ENCODE data around the gene ABCC4. TPM values are rescaled to one million over a fixed set of nuclear protein-coding genes. Genes with fewer than 3 reads are reported as not detected.

Gene ABCC4
- total RNA-seq, 2 donors from 2014 or later: 119 to 144 TPM

DNA sequence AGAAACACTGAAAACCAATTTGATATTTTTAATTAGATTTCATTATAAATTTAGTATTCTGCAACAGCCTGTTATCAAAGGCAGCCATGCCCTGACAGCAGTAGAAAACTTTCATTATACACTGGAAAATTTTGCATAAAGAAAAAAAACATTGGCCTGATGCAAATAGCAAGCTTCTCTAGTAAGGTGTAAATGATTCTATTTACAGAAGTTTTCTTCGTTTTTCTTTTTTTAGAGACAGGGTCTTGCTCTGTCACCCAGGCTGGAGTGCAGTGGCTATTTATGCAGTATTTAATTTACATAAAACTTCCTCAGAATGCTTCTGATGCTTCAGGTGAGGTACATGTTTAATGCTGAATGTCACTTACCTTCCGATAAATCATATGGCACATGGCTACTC, 67.0 kb downstream of the ABCC4 start:
- peaks cover 4% of the 10 kb centered on the region for H3K4me1 ChIP-seq (ENCODE audit: control insufficient read depth, insufficient read depth, low read length)
- H3K27me3 ChIP-seq (ENCODE audit: control insufficient read depth, insufficient read depth, low read length, poor library complexity, severe bottlenecking): no peaks in the 10 kb centered on the region
- H3K4me3 Mint-ChIP-seq: no peak overlapping the region
- H3K36me3 Mint-ChIP-seq (ENCODE audit: low read depth): peaks cover 72% of the 10 kb centered on the region
- no peaks in the 10 kb centered on the region for H3K27me3 Mint-ChIP-seq (ENCODE audit: insufficient read depth)
- H3K27ac Mint-ChIP-seq: no peak overlapping the region
- H3K4me3 ChIP-seq (ENCODE audit: low read length): no peak overlapping the region
- H3K27ac ChIP-seq (ENCODE audit: low read depth, low read length): no peak overlapping the region
- TF ChIP-seq, protein P1, sequence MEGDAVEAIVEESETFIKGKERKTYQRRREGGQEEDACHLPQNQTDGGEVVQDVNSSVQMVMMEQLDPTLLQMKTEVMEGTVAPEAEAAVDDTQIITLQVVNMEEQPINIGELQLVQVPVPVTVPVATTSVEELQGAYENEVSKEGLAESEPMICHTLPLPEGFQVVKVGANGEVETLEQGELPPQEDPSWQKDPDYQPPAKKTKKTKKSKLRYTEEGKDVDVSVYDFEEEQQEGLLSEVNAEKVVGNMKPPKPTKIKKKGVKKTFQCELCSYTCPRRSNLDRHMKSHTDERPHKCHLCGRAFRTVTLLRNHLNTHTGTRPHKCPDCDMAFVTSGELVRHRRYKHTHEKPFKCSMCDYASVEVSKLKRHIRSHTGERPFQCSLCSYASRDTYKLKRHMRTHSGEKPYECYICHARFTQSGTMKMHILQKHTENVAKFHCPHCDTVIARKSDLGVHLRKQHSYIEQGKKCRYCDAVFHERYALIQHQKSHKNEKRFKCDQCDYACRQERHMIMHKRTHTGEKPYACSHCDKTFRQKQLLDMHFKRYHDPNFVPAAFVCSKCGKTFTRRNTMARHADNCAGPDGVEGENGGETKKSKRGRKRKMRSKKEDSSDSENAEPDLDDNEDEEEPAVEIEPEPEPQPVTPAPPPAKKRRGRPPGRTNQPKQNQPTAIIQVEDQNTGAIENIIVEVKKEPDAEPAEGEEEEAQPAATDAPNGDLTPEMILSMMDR (conservative IDR thresholded peaks at IDR 0.05): no peak
- WGBS, 2 experiments (ENCODE audit: insufficient coverage in 1 of 2, insufficient read length in 1 of 2): 83 to 88% methylated on average over 1 to 2 of the region's 2 CpGs
- H3K36me3 ChIP-seq (ENCODE audit: control insufficient read depth, insufficient read depth, low read length): peaks cover 49% of the 10 kb centered on the region
- no peak overlapping the region for H3K9ac ChIP-seq (ENCODE audit: extremely low read depth, low read length, poor library complexity, severe bottlenecking)
- no peak for DNase-seq
- peaks cover 18% of the 10 kb centered on the region for H3K4me1 Mint-ChIP-seq
- no peaks in the 10 kb centered on the region for H3K9me3 Mint-ChIP-seq
- H3K9me3 ChIP-seq (ENCODE audit: control insufficient read depth, low read length): no peaks in the 10 kb centered on the region

DNA sequence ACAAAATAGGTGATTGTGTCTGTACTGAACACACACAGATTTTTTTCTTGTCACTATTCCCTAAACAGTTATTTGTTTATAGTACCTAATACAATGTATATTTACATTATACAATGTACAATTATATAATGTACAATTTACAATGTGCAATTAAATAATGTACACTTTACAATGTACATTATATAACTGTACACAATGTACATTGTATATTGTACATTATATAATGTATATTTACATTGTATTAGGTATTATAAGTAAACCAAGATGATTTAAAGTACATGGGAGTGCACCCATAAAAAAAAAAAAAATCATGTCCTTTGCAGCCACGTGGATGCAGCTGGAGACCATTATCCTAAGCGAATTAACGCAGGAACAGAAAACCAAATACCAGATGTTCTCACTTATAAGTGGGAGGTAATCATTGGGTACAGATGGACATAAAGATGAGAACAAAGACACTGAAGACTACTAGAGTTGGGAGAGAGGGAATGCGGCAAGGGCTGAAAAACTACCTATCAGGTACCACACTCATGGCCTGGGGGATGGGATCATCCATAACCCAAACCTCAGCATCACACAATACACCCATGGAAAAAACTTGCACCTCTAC, 68.1 kb downstream of the ABCC4 start:
- no peak overlapping the region for H3K27ac Mint-ChIP-seq
- H3K36me3 Mint-ChIP-seq (ENCODE audit: low read depth): peaks cover 70% of the 10 kb centered on the region
- no peaks in the 10 kb centered on the region for H3K9me3 ChIP-seq (ENCODE audit: control insufficient read depth, low read length)
- H3K27me3 Mint-ChIP-seq (ENCODE audit: insufficient read depth): no peaks in the 10 kb centered on the region
- H3K27ac ChIP-seq (ENCODE audit: low read depth, low read length): no peak overlapping the region
- H3K9ac ChIP-seq (ENCODE audit: extremely low read depth, low read length, poor library complexity, severe bottlenecking): no peak overlapping the region
- peaks cover 18% of the 10 kb centered on the region for H3K4me1 Mint-ChIP-seq
- no peaks in the 10 kb centered on the region for H3K27me3 ChIP-seq (ENCODE audit: control insufficient read depth, insufficient read depth, low read length, poor library complexity, severe bottlenecking)
- TF ChIP-seq, protein P1 (conservative IDR thresholded peaks at IDR 0.05): no peak
- peaks cover 42% of the 10 kb centered on the region for H3K36me3 ChIP-seq (ENCODE audit: control insufficient read depth, insufficient read depth, low read length)
- H3K4me3 Mint-ChIP-seq: no peak overlapping the region
- H3K4me3 ChIP-seq (ENCODE audit: low read length): no peak overlapping the region
- no peak for DNase-seq
- H3K9me3 Mint-ChIP-seq: no peaks in the 10 kb centered on the region
- WGBS, 2 experiments (ENCODE audit: insufficient coverage in 1 of 2, insufficient read length in 1 of 2): 93 to 100% methylated on average over 3 of the region's 4 CpGs
- peaks cover 4% of the 10 kb centered on the region for H3K4me1 ChIP-seq (ENCODE audit: control insufficient read depth, insufficient read depth, low read length)

DNA sequence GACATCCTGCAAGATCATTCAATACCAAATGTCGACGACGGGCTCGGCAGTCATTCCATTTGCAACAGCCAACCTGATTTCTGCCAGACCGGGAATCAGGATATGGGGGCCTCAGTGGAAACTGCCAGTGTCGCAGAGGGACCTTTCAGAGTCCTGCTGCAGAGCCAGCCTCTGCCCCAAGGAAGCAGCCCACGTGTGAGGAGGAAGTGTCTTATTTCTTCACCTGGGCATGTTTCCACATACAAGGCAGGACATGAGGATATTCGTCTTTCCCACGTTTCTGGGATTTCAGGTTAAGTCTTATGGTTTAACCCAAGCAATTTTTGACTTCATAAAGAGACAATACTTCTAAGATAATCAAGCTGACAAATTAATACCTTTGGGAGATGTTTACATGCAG, 69.9 kb downstream of the ABCC4 start:
- H3K4me3 Mint-ChIP-seq: no peak overlapping the region
- 82 to 92% methylated on average over 5 to 9 of the region's 9 CpGs for WGBS, 2 experiments (ENCODE audit: insufficient coverage in 1 of 2, insufficient read length in 1 of 2)
- peaks cover 59% of the 10 kb centered on the region for H3K36me3 Mint-ChIP-seq (ENCODE audit: low read depth)
- no peaks in the 10 kb centered on the region for H3K4me1 ChIP-seq (ENCODE audit: control insufficient read depth, insufficient read depth, low read length)
- peaks cover 32% of the 10 kb centered on the region for H3K36me3 ChIP-seq (ENCODE audit: control insufficient read depth, insufficient read depth, low read length)
- H3K27ac ChIP-seq (ENCODE audit: low read depth, low read length): no peak overlapping the region
- no peaks in the 10 kb centered on the region for H3K27me3 ChIP-seq (ENCODE audit: control insufficient read depth, insufficient read depth, low read length, poor library complexity, severe bottlenecking)
- H3K9ac ChIP-seq (ENCODE audit: extremely low read depth, low read length, poor library complexity, severe bottlenecking): no peak overlapping the region
- H3K4me1 Mint-ChIP-seq: peaks cover 18% of the 10 kb centered on the region
- H3K27me3 Mint-ChIP-seq (ENCODE audit: insufficient read depth): no peaks in the 10 kb centered on the region
- DNase-seq: no peak
- TF ChIP-seq, protein P1 (conservative IDR thresholded peaks at IDR 0.05): no peak
- H3K9me3 Mint-ChIP-seq: no peaks in the 10 kb centered on the region
- no peak overlapping the region for H3K27ac Mint-ChIP-seq
- H3K4me3 ChIP-seq (ENCODE audit: low read length): no peak overlapping the region
- no peaks in the 10 kb centered on the region for H3K9me3 ChIP-seq (ENCODE audit: control insufficient read depth, low read length)
